HEK293 (cell line): Measurements from ENCODE around the gene ZNF630.

Experiments used
- CTCF ChIA-PET: fragments of 350-600 bp; formaldehyde crosslinking; extraction: SDS; loops from one replicate; lab custom pipeline; 2021; ENCODE audit warnings: antibody characterized with exemption; lab: Yijun Ruan, JAX
- POLR2A ChIA-PET: fragments of 300-600 bp; formaldehyde crosslinking; extraction: SDS; loops from one replicate; lab custom pipeline; 2020; ENCODE audit warnings: antibody characterized with exemption, inconsistent platforms; lab: Yijun Ruan, JAX
- H3K27ac ChIP-seq: fragments of 200-500 bp; sonication (Bioruptor generic); 2 replicates; pipeline ENCODE4 v1.5.1; 2014; ENCODE audit warnings: low read depth, low read length, control low read depth, inconsistent platforms; ENCODE audit errors: extremely low read depth
- H3K36me3 ChIP-seq, 2 experiments: fragments of 200-500 bp in 1 of 2; sonication (Bioruptor generic) in 1 of 2; 1 replicate in 1 of 2; 2 replicates in 1 of 2; pipeline ENCODE4 v1.5.1; 2014 to 2017; ENCODE audit warnings: inconsistent platforms in 2 of 2, low read length in 2 of 2; ENCODE audit not compliant: control insufficient read depth in 2 of 2, insufficient read depth in 1 of 2
- H3K4me1 ChIP-seq: fragments of 200-500 bp; sonication (Bioruptor generic); 2 replicates; pipeline ENCODE4 v1.5.1; 2014; ENCODE audit warnings: mild to moderate bottlenecking, low read length, inconsistent platforms; ENCODE audit not compliant: control insufficient read depth, insufficient read depth
- H3K4me3 ChIP-seq: 2 replicates; pipeline ENCODE4 v1.5.1; 2011; ENCODE audit warnings: low read depth, mild to moderate bottlenecking, control low read depth, low read length, moderate library complexity
- H3K9me3 ChIP-seq: fragments of 200-500 bp; sonication (Bioruptor generic); 2 replicates; pipeline ENCODE4 v1.5.1; 2014; ENCODE audit warnings: low read depth, low read length, inconsistent platforms; ENCODE audit not compliant: control insufficient read depth, insufficient read depth
- EGR2 ChIP-seq: fragments of 450-650 bp; formaldehyde crosslinking; IDR thresholded peaks from 2 replicates; pipeline ENCODE4 v1.5.1; 2016; ENCODE audit warnings: low read depth, missing biosample characterization, missing genetic modification characterization
- KLF8 ChIP-seq: fragments of 450-650 bp; formaldehyde crosslinking; IDR thresholded peaks from 2 replicates; pipeline ENCODE4 v1.5.1; 2016; ENCODE audit warnings: missing biosample characterization, missing genetic modification characterization
- PRDM1 ChIP-seq: fragments of 450-650 bp; formaldehyde crosslinking; IDR thresholded peaks from 2 replicates; pipeline ENCODE4; 2016; ENCODE audit warnings: missing biosample characterization, missing genetic modification characterization
- YY2 ChIP-seq: fragments of 450-650 bp; formaldehyde crosslinking; IDR thresholded peaks from 2 replicates; pipeline ENCODE4 v1.5.1; 2016; ENCODE audit warnings: missing biosample characterization, missing genetic modification characterization
- ZBTB1 ChIP-seq: fragments of 450-650 bp; formaldehyde crosslinking; IDR thresholded peaks from 2 replicates; pipeline ENCODE4 v1.5.1; 2016; ENCODE audit warnings: missing biosample characterization, missing genetic modification characterization
- ZFHX2 ChIP-seq: fragments of 450-650 bp; formaldehyde crosslinking; conservative IDR thresholded peaks from 2 replicates; pipeline ENCODE4 v1.5.1; 2016; ENCODE audit warnings: missing biosample characterization, missing genetic modification characterization
- ZNF121 ChIP-seq: fragments of 450-650 bp; formaldehyde crosslinking; IDR thresholded peaks from 2 replicates; pipeline ENCODE4 v1.5.1; 2016; ENCODE audit warnings: missing biosample characterization, missing genetic modification characterization
- ZNF16 ChIP-seq: fragments of 450-650 bp; formaldehyde crosslinking; IDR thresholded peaks from 2 replicates; pipeline ENCODE4 v1.5.1; 2016; ENCODE audit warnings: low read depth, missing biosample characterization, missing genetic modification characterization
- ZNF211 ChIP-seq: fragments of 450-650 bp; formaldehyde crosslinking; IDR thresholded peaks from 2 replicates; pipeline ENCODE4 v1.5.1; 2016; ENCODE audit warnings: low read depth, missing biosample characterization, missing genetic modification characterization
- ZNF214 ChIP-seq: fragments of 450-650 bp; formaldehyde crosslinking; IDR thresholded peaks from 2 replicates; pipeline ENCODE4 v1.5.1; 2017; ENCODE audit warnings: missing biosample characterization, mild to moderate bottlenecking, missing genetic modification characterization, borderline replicate concordance
- ZNF366 ChIP-seq: fragments of 450-650 bp; formaldehyde crosslinking; conservative IDR thresholded peaks from 2 replicates; pipeline ENCODE4 v1.5.1; 2016; ENCODE audit warnings: missing biosample characterization, missing genetic modification characterization
- ZNF433 ChIP-seq: fragments of 450-650 bp; formaldehyde crosslinking; IDR thresholded peaks from 2 replicates; pipeline ENCODE4 v1.5.1; 2016; ENCODE audit warnings: missing biosample characterization, missing genetic modification characterization, low read depth
- ZNF510 ChIP-seq: fragments of 450-650 bp; formaldehyde crosslinking; IDR thresholded peaks from 2 replicates; pipeline ENCODE4 v1.5.1; 2018; ENCODE audit warnings: mild to moderate bottlenecking, missing genetic modification characterization, missing biosample characterization; ENCODE audit not compliant: insufficient replicate concordance
- ZNF530 ChIP-seq: fragments of 450-650 bp; formaldehyde crosslinking; IDR thresholded peaks from 2 replicates; pipeline ENCODE4 v1.5.1; 2016; ENCODE audit warnings: low read depth, missing biosample characterization, missing genetic modification characterization
- ZNF560 ChIP-seq: fragments of 450-650 bp; formaldehyde crosslinking; IDR thresholded peaks from 2 replicates; pipeline ENCODE4 v1.5.1; 2017; ENCODE audit warnings: missing biosample characterization, missing genetic modification characterization, borderline replicate concordance
- ZNF596 ChIP-seq: fragments of 450-650 bp; IDR thresholded peaks from 2 replicates; pipeline ENCODE4 v1.5.0; 2018; ENCODE audit warnings: missing biosample characterization, mild to moderate bottlenecking, missing genetic modification characterization, moderate library complexity
- ZNF624 ChIP-seq: fragments of 450-650 bp; formaldehyde crosslinking; IDR thresholded peaks from 2 replicates; pipeline ENCODE4 v1.5.1; 2017; ENCODE audit warnings: missing biosample characterization, missing genetic modification characterization
- ZNF654 ChIP-seq: fragments of 450-650 bp; formaldehyde crosslinking; IDR thresholded peaks from 2 replicates; pipeline ENCODE4 v1.5.1; 2016; ENCODE audit warnings: low read depth, missing biosample characterization, missing genetic modification characterization
- TF ChIP-seq, protein P1 (sequence below): fragments of 450-650 bp; formaldehyde crosslinking; IDR thresholded peaks from 2 replicates; pipeline ENCODE4 v1.5.1; 2017; ENCODE audit warnings: missing biosample characterization, missing genetic modification characterization
- TF ChIP-seq, protein P2 (sequence below): fragments of 450-650 bp; formaldehyde crosslinking; IDR thresholded peaks from 2 replicates; pipeline ENCODE4 v1.5.1; 2017; ENCODE audit warnings: missing biosample characterization, missing genetic modification characterization
- TF ChIP-seq, protein P3 (sequence below): fragments of 450-650 bp; formaldehyde crosslinking; IDR thresholded peaks from 2 replicates; pipeline ENCODE4 v1.5.1; 2016; ENCODE audit warnings: missing biosample characterization, missing genetic modification characterization

ZNF630 gene

DNA sequence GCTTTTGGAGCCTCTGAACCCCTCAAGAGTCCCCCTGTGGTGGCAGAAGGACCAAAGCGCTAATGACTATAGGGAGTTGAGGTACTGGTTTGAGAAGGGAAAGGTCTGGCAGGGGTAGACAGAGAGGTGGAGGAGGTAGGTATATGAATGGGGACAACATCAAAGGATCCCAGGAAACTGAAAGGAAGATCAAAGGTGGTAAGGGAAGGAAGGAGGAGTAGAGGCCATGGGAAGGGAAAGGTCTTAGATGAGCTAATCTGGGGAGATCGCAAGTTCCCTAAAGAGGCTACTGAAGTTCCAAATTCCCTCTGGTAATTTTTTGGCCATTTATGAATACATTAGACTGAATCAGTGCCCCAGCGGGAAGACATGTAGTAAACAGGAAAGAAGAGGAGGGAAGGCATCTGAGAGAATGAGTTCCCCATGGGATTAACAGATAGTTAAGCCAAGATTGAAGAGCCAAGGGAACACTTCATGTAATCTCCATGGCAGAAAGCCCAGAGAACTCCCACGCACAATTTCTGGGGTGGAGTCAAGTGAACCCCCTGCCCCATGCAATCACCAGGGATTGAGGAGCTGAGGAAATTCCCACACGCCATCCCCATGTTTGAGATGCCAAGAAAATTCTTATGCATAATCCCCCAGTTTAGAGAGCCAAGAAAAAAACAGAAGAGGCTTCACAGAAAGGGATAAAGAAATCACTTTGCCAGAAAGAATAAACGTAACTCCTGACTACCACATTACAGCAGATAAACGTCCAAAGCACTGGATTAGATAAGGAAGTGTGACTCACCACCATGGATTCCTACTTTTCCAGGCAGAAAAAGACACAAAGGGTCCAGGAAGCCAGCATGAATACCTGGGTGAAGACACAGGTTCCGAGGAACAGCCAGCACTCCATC lies 25.8 kb downstream of the ZNF630 start:
- H3K4me3 ChIP-seq = no peak overlapping the region
- no peak overlapping the region for H3K27ac ChIP-seq
- no peaks in the 10 kb centered on the region for H3K9me3 ChIP-seq
- TF ChIP-seq KLF8 (tag by site-specific recombination) (0 out of 2 replicates have a peak, but pooled peaks have one; percentile 26), ZNF366 (tag by site-specific recombination) (no peak), ZFHX2 (tag by site-specific recombination) (0 out of 2 replicates have a peak, but pooled peaks have one; percentile 27), ZNF16 (tag by site-specific recombination) (no peak), ZNF211 (tag by site-specific recombination) (no peak), EGR2 (tag by site-specific recombination) (0 out of 2 replicates have a peak, but pooled peaks have one; percentile 10), ZNF596 (tag by site-specific recombination) (no peak), PRDM1 (tag by site-specific recombination) (no peak), YY2 (tag by site-specific recombination) (no peak)
- TF ChIP-seq, protein P1, sequence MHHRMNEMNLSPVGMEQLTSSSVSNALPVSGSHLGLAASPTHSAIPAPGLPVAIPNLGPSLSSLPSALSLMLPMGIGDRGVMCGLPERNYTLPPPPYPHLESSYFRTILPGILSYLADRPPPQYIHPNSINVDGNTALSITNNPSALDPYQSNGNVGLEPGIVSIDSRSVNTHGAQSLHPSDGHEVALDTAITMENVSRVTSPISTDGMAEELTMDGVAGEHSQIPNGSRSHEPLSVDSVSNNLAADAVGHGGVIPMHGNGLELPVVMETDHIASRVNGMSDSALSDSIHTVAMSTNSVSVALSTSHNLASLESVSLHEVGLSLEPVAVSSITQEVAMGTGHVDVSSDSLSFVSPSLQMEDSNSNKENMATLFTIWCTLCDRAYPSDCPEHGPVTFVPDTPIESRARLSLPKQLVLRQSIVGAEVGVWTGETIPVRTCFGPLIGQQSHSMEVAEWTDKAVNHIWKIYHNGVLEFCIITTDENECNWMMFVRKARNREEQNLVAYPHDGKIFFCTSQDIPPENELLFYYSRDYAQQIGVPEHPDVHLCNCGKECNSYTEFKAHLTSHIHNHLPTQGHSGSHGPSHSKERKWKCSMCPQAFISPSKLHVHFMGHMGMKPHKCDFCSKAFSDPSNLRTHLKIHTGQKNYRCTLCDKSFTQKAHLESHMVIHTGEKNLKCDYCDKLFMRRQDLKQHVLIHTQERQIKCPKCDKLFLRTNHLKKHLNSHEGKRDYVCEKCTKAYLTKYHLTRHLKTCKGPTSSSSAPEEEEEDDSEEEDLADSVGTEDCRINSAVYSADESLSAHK (tag by site-specific recombination) = no peak
- TF ChIP-seq, all 188 proteins: peak for 3
- no peaks in the 10 kb centered on the region for H3K36me3 ChIP-seq
- CTCF ChIA-PET = no interaction called here
- POLR2A ChIA-PET = interaction anchor here (0.5 kb wide), 1 partner anchor 213 kb away, joined by 3 read pairs; no protein-coding TSS in a partner anchor
- no peaks in the 10 kb centered on the region; the same call in 1 of the 2 replicates for H3K4me1 ChIP-seq

DNA sequence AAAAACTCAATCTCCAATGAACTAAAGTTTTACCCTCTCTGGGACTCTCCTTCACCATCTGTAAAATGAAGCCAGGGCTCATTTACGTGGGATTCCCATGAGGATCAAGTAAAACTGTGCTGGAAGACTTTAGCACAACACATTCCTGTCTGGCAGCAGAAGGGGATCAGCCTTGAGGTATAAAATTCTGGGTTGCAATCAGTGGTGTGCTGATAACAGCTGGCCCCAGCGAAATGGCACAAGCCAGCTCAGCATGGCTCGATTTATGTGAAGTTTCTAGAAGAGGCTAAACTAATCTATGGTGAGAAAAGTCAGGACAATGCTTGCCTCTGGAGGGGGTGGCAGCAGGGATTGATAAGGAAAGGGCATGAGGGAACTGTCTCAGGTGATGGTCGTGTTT lies 28.4 kb downstream of the ZNF630 start:
- TF ChIP-seq ZNF624 (tag by site-specific recombination) (no peak), ZNF530 (tag by site-specific recombination) (no peak), ZNF121 (tag by site-specific recombination) (no peak), ZNF560 (tag by site-specific recombination) (no peak), ZNF433 (tag by site-specific recombination) (no peak), ZNF214 (no peak), ZNF654 (tag by site-specific recombination) (no peak), ZBTB1 (no peak), ZNF510 (tag by site-specific recombination) (no peak)
- TF ChIP-seq, protein P2, sequence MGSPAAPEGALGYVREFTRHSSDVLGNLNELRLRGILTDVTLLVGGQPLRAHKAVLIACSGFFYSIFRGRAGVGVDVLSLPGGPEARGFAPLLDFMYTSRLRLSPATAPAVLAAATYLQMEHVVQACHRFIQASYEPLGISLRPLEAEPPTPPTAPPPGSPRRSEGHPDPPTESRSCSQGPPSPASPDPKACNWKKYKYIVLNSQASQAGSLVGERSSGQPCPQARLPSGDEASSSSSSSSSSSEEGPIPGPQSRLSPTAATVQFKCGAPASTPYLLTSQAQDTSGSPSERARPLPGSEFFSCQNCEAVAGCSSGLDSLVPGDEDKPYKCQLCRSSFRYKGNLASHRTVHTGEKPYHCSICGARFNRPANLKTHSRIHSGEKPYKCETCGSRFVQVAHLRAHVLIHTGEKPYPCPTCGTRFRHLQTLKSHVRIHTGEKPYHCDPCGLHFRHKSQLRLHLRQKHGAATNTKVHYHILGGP (tag by site-specific recombination) = no peak
- TF ChIP-seq, protein P3, sequence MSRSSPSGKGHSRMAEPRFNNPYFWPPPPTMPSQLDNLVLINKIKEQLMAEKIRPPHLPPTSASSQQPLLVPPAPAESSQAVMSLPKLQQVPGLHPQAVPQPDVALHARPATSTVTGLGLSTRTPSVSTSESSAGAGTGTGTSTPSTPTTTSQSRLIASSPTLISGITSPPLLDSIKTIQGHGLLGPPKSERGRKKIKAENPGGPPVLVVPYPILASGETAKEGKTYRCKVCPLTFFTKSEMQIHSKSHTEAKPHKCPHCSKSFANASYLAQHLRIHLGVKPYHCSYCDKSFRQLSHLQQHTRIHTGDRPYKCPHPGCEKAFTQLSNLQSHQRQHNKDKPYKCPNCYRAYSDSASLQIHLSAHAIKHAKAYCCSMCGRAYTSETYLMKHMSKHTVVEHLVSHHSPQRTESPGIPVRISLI (tag by site-specific recombination) = no peak
- TF ChIP-seq, all 188 proteins: peak for 0
- CTCF ChIA-PET = no interaction called here
- Histone ChIP-seq H3K27ac (no peak overlapping the region), H3K4me3 (no peak overlapping the region), H3K9me3 (no peaks in the 10 kb centered on the region), H3K4me1 (no peaks in the 10 kb centered on the region; the same call in 1 of the 2 replicates), H3K36me3 (no peaks in the 10 kb centered on the region)
- POLR2A ChIA-PET = no interaction called here
